HG02885 (cell line): ENCODE results near the gene PHB1.
"Not testable (repeated sequence)": the region's sequence is repeated elsewhere in the genome, so short reads cannot be mapped to it uniquely, and the experiment has no call there.

ENCODE experiments used
- ATAC-seq: cut with Tn5 transposase; IDR thresholded peaks from one replicate; pipeline ENCODE4 v1.9.1; 2021; ENCODE audit warnings: mild to moderate bottlenecking; ENCODE audit not compliant: unreplicated experiment, poor library complexity

The PHB1 gene

DNA sequence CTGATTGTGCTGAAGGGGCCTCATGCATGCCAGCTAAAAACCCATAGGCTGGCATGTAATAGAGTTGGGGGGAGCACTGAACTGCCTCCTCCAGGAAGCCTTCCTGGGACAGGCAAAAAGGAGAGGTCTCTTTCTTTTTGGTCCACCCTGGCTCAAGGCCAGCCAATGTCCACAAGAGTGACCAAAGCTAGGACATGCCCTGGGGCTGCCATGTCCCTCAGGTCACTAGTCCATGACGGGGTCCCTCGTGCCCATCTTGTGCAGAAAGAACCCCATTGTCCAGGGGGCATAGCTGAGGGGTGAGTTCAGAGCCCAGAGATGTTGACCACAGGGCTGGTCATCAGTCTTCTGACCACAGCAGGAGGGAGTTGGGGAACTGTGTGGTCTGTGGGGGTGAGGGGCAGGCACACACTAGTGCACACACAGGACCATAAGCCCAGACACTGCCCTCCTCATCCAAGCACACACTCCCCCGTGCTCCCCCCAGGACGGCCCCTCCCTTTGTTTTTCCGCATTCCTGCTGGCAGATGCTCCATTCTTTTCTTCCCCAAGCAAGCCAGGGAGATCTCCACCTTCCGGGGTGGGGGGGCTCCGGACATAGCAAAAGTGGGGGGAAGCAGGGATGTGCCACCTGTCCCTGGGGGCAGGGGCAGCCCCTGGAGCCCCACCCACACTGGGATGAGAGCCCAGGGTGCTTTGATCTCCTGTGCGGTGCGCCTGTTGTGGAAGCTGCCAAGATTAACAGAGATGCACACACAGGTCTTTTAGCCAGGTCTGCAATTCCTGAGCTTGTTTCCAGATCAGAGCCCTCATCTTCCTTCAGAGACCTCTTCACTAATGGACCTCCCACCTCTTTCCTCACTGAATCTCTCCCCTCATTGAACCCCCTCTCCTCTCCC, 25.2 kb upstream of the PHB1 start:
- ATAC-seq = no peak

DNA sequence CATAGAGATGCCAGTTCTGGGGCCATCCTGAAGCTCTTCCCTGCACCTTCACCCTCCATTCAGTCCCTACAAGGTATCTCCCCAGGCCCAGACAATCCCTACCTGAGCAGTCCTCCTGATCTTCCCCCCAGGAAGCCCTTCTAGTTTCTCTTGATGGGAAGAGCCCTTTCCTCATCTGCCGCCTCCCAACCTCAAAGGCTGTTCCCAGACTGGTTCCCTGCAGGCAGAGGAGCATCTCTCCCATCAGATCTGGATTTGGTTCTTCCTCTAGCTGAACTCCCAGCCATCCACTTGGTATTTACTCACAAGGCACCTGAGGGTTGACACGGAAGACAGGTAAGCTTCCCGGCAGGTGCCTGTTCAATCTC, 24.6 kb upstream of the PHB1 start:
- no peak for ATAC-seq

DNA sequence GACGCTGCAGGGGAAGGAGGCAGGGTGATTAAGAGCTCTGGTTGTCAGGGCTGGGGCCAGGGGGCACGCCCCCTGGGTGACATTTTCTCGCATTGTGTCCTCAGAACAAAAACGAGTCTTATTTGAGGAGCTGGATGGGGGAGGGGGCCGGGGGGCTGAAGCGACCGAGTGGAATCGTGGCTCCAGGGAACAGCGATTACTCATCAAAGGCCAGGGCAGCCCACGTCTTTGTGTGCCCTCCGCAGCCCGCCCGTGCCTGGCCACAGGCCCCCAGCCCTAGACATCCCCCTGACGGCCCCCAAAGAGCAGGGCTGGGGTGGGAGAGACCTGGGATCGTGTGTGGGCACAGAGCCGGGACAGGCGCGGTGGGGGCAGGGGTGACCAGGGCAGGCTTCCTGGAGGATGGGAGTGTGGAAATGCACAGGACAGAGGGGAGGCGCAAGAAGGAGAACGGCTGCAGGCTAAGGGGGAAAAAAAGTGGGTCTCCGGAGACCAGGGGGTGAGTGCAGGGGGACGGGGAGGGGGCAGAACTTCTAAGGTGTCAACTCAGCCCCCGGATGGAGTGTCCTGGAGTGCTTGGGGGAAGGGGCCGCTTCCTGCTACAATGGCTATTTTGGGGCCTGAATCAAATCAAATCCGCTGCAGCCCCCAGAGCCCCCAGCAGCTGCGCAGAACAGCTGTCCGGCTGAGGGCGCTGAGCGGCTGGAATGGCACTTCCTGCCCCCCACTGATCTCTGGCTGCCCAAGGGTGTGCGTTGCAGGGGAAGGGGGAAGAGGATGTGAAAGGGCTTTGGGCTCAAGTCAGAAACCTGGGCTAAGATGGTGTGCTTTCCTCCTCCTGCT, 24.0 kb upstream of the PHB1 start:
- ATAC-seq = no peak

DNA sequence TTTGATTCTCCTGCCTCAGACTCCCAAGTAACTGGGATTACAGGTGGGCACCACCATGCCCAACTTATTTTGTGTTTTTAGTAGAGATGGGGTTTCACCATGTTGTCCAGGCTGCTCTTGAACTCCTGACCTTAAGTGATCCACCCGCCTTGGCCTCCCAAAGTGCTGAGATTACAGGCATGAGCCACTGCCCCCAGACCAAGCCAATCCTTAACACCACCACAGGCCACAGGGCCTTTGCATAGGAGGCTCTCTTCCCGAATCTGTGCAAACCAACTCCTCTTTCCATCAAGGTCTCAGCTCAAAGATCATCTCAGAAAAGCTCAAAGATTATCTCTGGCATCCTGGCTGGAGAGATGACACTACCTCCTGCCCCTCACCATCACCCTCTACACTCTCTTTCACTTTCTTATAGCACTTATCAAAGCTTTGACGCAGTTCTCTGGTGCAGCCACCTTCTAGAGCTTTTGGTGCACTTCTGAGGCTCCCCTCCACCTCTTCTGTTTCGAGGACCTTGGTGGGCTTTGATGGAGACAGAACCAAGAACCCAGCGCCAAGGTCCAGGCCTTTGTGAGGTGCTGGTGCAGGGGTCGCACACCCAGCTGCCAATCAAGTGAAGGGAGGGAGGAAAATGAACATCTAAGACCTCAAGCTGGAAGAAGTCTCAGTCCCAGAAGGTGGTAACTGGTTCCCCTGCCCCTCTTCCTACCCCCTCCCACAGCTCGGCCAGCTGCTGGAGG, 23.2 kb upstream of the PHB1 start:
- ATAC-seq = no peak

DNA sequence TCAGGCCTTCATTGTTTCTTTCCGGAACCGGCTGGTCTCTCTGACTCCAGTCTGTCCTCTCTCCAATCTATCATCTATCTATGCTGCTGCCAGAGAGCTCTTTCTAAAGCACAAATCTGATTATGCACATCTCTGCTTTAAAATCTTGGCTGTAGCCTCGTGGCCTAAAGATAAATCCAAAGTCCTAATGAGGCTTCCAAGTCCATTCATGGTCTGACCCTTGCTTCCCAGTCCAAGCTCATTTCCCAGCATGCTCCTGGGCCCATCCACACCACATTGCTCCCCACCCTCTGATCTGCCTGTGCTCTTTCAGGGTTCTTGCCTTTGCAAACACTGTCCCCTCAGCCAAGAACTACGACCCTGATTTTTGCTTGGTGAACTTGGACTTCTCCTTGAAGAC, 21.5 kb upstream of the PHB1 start:
- no peak for ATAC-seq

DNA sequence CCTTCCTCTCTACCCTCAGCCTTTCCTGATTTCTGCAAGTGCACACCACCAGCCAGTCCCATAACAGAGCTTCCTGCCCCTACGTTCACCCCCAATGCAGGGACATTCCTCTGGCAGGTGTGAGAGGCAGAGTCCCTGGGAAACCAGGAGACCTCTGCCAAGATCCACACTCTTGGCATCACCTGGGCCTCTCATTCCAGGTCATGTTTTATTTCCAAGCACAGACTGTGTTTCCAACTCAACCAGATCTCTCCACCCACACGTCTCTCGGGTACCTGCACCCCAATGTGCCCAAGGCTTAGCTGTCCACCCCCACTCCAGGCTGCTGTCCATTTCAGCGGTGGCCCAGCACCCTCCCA, 21.0 kb upstream of the PHB1 start:
- ATAC-seq = no peak

DNA sequence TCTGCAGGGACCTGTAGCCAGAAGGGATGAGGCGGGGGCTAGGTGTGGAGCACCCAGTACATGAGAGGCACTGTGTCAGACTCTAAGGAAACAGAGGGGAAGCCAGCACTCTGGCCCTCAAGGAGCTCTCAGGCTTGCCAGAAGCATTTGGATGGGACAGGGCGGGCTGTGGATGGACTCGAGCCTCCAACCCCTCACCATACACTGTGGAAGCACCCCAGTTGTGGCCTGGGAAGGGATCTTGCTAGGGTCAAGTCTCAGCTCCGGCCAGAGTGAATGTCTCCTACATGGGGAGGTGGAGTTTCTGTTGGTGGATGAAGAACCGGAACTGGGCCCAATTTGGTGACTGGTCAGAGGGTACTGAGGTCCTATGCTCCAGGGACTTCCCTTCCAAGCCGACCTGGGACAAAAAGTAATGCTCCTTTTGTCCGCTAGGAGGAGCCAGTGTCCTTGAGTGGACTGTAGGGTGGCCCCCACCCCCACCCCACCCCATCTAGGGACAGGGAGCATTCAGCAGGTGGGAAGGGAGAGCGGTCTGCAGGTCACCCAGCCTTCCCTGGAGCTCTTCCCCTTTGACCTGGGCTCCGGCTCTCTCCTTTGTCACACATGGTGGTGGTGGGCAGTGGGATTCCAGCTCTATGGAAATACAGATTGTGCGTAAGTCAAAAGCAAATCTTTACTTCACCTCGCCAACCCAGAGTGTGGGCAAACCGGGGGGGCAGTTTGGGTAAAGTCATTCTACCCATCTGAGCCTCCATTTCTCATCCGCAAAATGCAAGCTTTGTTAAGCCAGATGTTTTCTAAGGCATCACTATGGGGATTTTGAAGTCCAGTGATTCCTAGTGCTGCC, 20.4 kb upstream of the PHB1 start:
- ATAC-seq = no peak

DNA sequence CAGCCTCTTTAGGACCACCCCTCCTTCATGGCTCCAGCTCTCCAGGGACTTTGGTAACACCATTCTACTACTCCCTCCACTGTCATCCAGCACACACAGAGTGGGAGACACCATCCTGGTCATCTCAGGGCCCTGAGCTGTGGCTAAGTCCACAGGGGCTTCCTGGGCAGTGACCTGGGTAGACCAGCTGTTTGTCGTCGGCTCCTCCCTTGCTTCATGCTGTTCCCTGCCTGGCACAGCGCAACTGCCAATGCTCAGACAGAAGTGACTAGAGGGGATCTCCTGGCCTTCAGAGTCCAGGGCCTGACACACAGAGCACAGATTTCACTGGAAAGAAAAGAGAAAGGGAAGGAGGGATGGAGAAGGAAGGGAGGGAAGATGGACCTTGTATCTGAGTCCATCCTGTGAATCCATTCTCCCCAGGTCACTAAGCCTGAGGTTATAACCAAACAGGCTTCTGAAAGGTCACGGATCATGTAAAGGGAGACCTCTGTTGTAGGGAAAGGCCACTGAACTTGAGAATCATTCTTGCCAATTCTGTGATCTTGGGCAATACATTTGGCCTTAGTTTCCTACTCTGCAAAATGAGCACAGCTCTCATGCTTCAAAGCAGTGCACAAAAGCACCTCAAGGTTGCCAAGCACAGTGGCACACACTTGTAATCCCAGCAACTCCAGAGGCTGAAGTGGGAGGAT, 18.5 kb upstream of the PHB1 start:
- no peak for ATAC-seq

DNA sequence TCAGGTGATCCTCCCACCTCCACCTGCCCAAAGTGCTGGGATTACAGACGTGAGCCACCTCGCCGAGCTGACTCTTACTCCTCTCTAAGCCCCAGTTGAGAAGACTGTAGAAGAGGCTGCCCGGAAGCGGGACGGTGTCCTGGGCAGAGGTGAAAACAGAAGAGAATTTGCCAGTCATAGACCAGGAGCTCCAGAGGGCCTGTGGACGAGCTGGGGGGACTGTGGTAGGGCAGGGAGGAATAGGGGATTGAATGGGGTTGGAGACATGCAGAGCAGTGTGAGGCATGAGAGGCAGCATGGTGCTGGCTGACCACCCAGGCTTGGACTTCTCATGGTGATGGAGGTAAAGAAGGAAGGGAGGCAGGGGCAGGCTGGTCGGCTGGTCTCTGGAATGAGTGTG, 17.1 kb upstream of the PHB1 start:
- no peak for ATAC-seq

DNA sequence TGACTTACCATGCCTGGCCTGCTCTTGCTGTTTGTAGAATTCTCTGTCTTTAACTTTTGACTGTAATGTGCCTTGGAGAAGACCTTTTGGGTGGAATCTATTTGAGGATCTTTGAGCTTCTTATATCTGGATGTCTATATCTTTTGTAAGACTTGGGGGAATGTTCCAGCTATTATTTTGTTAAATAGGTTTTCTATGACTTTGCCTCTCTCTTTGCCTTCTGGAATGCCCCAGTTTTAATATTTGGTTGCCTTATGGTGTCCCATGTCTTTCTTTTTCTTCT, 10.3 kb upstream of the PHB1 start:
- ATAC-seq = no peak

DNA sequence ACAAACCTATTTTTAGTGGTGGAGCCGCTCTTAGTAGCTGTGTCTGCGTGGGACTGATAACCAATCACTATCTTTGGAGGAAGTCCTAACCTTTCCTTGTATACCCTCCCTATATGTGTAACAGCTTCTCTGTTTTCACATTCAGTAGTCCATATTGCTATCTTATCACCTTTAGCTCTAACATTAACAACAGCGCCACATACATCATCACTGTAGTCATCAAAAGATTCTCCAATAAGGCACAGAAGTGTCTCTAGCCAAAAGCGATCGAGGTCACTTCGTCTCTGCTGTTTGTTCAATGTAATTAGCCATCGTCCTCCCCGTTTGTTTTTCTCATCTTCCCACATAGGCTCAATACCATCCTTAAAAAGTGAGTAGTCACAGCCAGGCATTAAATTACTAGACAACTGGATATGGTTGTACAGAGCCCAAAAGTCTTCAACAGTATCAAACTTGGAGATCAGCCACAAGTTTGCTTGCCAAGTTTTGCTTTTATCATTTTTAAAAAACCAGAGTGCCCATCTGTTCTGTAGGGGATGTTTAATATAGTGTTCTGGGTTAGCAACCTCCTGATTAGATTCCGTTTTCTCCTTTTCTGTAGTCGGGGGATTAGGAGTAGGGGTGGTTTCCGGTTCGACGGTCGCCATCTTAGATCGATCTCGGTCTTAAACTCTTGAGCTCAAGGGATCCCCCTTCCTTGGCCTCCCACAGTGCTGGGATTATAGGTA, 9.8 kb upstream of the PHB1 start:
- not testable (repeated sequence) for ATAC-seq

DNA sequence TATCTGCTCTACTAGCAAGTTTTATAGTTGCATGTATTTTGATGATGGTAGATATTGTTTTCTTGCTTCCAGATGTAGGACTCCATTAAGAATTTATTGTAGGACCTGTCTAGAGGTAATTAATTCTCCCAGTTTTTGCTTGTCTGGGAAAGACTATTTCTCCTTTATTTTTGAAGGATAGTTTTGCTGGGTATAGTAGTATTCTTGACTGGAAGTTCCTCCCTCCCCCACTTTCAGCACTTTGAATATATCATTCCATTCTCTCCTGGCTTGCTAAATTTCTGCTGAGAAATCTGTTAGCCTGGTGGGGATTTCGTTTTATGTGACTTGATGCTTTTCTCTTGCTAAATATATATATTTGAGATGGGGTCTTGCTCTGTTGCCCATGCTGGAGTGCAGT, 8.0 kb upstream of the PHB1 start:
- ATAC-seq = no peak

DNA sequence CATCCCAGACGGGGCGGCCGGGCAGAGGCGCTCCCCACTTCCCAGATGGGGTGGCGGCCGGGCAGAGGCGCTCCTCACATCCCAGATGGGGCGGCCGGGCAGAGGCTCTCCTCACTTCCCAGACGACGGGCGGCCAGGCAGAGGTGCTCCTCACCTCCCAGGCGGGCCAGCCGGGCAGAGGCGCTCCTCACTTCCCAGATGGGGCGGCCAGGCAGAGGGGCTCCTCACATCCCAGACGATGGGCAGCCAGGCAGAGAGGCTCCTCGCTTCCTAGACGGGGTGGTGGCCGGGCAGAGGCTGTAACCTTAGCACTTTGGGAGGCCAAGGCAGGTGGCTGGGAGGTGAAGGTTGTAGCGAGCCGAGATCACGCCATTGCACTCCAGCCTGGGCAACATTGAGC, 5.1 kb upstream of the PHB1 start:
- not testable (repeated sequence) for ATAC-seq

DNA sequence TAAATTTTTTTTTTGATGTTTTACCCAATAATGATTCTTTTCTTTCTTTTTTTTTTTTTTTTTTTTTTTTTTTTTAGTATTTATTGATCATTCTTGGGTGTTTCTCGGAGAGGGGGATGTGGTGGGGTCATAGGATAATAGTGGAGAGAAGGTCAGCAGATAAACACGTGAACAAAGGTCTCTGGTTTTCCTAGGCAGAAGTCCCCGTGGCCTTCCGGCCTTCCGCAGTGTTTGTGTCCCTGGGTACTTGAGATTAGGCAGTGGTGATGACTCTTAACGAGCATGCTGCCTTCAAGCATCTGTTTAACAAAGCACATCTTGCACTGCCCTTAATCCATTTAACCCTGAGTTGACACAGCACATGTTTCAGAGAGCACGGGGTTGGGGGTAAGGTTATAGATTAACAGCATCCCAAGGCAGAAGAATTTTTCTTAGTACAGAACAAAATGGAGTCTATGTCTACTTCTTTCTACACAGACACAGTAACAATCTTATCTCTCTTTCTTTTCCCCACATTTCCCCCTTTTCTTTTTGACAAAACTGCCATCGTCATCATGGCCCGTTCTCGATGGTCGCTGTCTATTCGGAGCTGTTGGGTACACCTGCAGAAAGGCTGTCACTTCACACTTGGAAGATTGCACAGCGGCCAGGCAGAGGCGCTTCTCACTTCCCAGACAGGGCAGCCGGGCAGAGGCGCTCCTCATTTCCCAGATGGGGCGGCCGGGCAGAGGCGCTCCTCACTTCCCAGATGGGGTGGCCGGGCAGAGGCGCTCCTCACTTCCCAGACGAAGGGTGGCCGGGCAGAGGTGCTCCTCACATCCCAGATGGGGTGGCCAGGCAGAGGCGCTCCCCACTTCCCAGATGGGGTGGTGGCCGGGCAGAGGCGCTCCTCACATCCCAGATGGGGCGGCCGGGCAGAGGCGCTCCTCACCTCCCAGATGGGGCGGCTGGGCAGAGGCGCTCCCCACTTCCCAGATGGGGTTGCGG, 4.4 kb upstream of the PHB1 start:
- ATAC-seq = not testable (repeated sequence)

DNA sequence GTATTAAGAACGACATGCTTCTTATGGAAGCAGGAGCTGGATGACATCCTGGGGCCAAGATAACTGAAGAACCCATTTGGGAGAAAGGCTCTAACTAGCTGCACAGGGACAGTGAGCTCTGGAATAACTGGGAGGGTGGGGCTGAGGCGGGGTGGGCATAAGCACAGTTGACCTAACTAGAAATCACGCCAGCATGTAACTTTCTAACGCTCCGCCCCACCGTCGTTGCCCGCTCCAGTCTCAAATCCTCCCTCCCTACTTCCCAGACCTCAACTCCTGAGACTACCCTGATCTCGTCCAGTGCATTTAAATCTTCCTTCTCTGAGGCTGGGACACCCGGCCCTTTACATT, 436 bp downstream of the PHB1 start:
- ATAC-seq = no peak

DNA sequence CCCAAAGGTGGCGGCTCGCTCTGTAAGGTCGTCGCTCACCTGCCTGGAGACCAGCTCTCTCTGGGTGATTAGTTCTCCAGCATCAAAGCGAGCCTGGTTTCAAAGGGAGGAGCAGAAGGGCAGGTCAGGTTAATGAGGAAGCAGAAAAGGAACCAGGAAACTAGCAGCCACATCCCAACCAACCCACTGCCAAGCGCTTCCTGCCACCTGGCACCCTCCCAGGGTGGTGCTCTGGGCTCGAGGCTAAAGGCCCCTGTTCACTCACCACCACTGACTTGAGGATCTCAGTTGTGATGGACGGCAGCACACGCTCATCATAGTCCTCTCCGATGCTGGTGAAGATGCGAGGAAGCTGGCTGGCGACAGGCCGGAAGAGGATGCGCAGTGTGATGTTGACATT, 5.6 kb downstream of the PHB1 start:
- ATAC-seq = no peak

DNA sequence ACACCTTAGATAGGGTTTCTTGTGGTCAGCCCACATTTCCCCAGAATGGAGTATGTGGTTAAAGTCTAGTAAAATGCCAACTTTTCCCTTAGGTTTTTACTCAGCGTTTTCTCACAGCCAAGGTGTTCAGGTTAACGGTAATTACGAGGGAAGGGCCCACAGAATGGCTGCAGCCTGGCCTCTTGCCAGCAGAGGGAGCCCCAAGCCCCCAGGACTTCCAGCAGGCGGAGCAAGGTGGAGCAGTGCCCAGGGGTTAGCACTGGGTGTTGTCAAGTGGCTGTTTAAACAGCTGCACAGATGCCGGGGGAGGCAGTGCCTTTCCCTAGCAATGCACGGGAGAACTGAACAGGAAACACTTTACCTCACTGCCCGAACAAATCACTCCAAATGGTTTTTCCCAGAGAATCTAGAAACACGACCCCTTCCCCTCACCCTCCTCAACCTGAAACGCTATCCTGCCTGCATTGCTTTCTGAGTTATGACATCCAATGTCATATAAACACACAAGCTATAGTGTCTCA, 6.6 kb downstream of the PHB1 start:
- ATAC-seq = peak; percentile 40

DNA sequence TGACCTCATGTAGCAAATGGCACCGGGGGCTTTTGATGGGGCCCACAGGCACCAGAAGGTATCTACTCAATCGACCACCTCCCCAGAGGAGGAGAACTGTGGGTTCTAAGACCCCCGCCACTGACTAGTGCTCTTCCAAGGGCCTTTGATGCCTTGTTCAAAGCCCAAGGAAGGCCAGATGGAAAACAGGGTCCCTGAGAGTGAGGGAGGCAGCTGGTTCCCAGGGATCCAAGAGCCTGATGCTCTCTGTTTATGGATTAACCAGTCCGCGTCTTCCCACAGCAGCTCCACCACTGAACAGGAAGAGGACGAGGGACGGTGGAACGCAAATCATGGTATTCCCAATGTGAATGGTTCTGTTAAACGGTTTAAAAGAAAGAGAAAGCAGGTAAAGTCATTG, 7.6 kb downstream of the PHB1 start:
- no peak for ATAC-seq
